Endothelial cell of umbilical vein (primary cell): Measurements from ENCODE around the gene CMIP. TPM values are rescaled to one million over a fixed set of nuclear protein-coding genes. Genes with fewer than 3 reads are reported as not detected.

Source experiments
- BruUV-seq: library from RNA; stranded (reverse); fragments of 400-500 nt; replicated peaks from 2 replicates; lab custom pipeline; 2021; lab: Mats Ljungman, UMichigan
- CTCF ChIA-PET: fragments of 300-600, 350-600 bp; sonication (Branson Sonifier 250); formaldehyde crosslinking; loops from one replicate; lab custom pipeline; 2021; ENCODE audit warnings: antibody characterized with exemption, inconsistent platforms; lab: Charles Lee
- POLR2A ChIA-PET: fragments of 300-600, 350-600 bp; sonication (Branson Sonifier 250); formaldehyde crosslinking; loops from one replicate; lab custom pipeline; 2021; ENCODE audit warnings: antibody characterized with exemption, inconsistent platforms; lab: Charles Lee
- DNase-seq: peaks from one replicate; pipeline ENCODE4 v3.0.0-alpha.2; 2011; ENCODE audit warnings: low read depth, low spot score
- FAIRE-seq: peaks from 2 replicates; lab custom pipeline; 2011; peaks lifted over from hg19 to GRCh38; lab: Jason Lieb, UNC
- H2AFZ ChIP-seq: 2 replicates; pipeline ENCODE4 v1.6.0; 2012; ENCODE audit warnings: low read depth, low read length, control low read depth, inconsistent platforms
- H3K27ac ChIP-seq: 2 replicates; pipeline ENCODE4 v1.5.1; 2011; ENCODE audit warnings: low read depth, mild to moderate bottlenecking, control low read depth, low read length, moderate library complexity; ENCODE audit not compliant: insufficient read depth
- H3K27me3 ChIP-seq, 2 experiments: 2 replicates each; pipeline versions ENCODE4 v1.6.0 to v1.6.1; 2011; ENCODE audit warnings: low read length in 2 of 2, mixed read lengths in 1 of 2; ENCODE audit not compliant: control insufficient read depth in 2 of 2, insufficient read depth in 2 of 2
- H3K36me3 ChIP-seq, 2 experiments: 2 replicates in 1 of 2; 3 replicates in 1 of 2; pipeline ENCODE4 v1.5.1; 2011; ENCODE audit warnings: low read length in 2 of 2, mild to moderate bottlenecking in 1 of 2, moderate library complexity in 1 of 2; ENCODE audit not compliant: control insufficient read depth in 2 of 2, insufficient read depth in 2 of 2; ENCODE audit errors: extremely low read depth in 1 of 2
- H3K4me1 ChIP-seq: 3 replicates; pipeline ENCODE4 v1.5.1; 2011; ENCODE audit warnings: mild to moderate bottlenecking, low read length; ENCODE audit not compliant: control insufficient read depth, insufficient read depth; ENCODE audit errors: extremely low read depth
- H3K4me2 ChIP-seq: 2 replicates; pipeline ENCODE4 v1.6.1; 2011; ENCODE audit warnings: low read length, control low read depth, mixed read lengths; ENCODE audit not compliant: insufficient read depth
- H3K4me3 ChIP-seq, 3 experiments: fragments of 200-600 bp in 1 of 3; sonication (generic), shearing (Covaris generic) in 1 of 3; replicated peaks in 1 of 3; 2 replicates each; pipeline ENCODE4 v1.5.1; 2011 to 2016; ENCODE audit warnings: control low read depth in 3 of 3, low read length in 3 of 3, mild to moderate bottlenecking in 2 of 3, inconsistent platforms in 1 of 3, low read depth in 1 of 3, moderate library complexity in 1 of 3; ENCODE audit not compliant: insufficient read depth in 1 of 3
- H3K79me2 ChIP-seq: 2 replicates; pipeline ENCODE4 v1.6.0; 2012; ENCODE audit warnings: low read length, inconsistent platforms; ENCODE audit not compliant: control insufficient read depth, insufficient read depth
- H3K9ac ChIP-seq: replicated peaks from 2 replicates; pipeline ENCODE3; 2011; ENCODE audit warnings: low read length, control low read depth; ENCODE audit not compliant: insufficient read depth; ENCODE audit errors: extremely low read depth
- H3K9me1 ChIP-seq: replicated peaks from 3 replicates; pipeline ENCODE4 v1.6.0; 2011; ENCODE audit warnings: mild to moderate bottlenecking, low read length; ENCODE audit not compliant: control insufficient read depth, insufficient read depth; ENCODE audit errors: extremely low read depth
- H3K9me3 ChIP-seq: replicated peaks from 2 replicates; pipeline ENCODE4 v1.5.1; 2012; ENCODE audit warnings: low read length, inconsistent platforms; ENCODE audit not compliant: control insufficient read depth, insufficient read depth
- H4K20me1 ChIP-seq: replicated peaks from 2 replicates; pipeline ENCODE3; 2011; ENCODE audit warnings: mild to moderate bottlenecking, low read length; ENCODE audit not compliant: control insufficient read depth, insufficient read depth; ENCODE audit errors: extremely low read depth
- EZH2 ChIP-seq: IDR thresholded peaks from 2 replicates; pipeline ENCODE4 v1.6.1; 2012; ENCODE audit warnings: borderline replicate concordance, low read depth, mild to moderate bottlenecking, moderate library complexity, low read length, inconsistent platforms; ENCODE audit not compliant: severe bottlenecking
- FOS ChIP-seq: IDR thresholded peaks from 2 replicates; pipeline ENCODE4 v1.6.1; 2011; ENCODE audit warnings: mild to moderate bottlenecking, low read length, moderate library complexity, borderline replicate concordance; ENCODE audit not compliant: insufficient read depth
- GATA2 ChIP-seq: IDR thresholded peaks from 2 replicates; pipeline ENCODE4 v1.7.0; 2011; ENCODE audit warnings: low read depth, mild to moderate bottlenecking, moderate library complexity, mixed read lengths, low read length; ENCODE audit not compliant: insufficient read length, insufficient read depth
- JUN ChIP-seq: IDR thresholded peaks from 2 replicates; pipeline ENCODE4 v1.6.1; 2011; ENCODE audit warnings: borderline replicate concordance, low read depth; ENCODE audit not compliant: insufficient read length, insufficient read depth
- MYC ChIP-seq: IDR thresholded peaks from one replicate; pipeline ENCODE4 v1.6.1; 2011; ENCODE audit warnings: mild to moderate bottlenecking, low read depth, low read length
- POLR2A ChIP-seq: IDR thresholded peaks from 2 replicates; pipeline ENCODE4 v1.6.1; 2012; ENCODE audit warnings: low read depth, mild to moderate bottlenecking, control low read depth, low read length
- POLR2AphosphoS5 ChIP-seq: IDR thresholded peaks from 2 replicates; pipeline ENCODE4 v1.6.1; 2012; ENCODE audit warnings: low read depth, mild to moderate bottlenecking, control low read depth, low read length, moderate library complexity; ENCODE audit not compliant: insufficient read depth
- dilution Hi-C: fragments of 300-500 bp; cut with MboI; formaldehyde crosslinking; loops from one replicate; pipeline ENCODE4 v1.15.0; 2019; ENCODE audit warnings: low sequenced_read_pairs; ENCODE audit not compliant: extremely low pct_ligation_motif_present
- intact Hi-C: fragments of 100-400 bp; cut with micrococcal nuclease; formaldehyde crosslinking; loops from one replicate; pipeline ENCODE4 v1.10.0; 2022
- polyA plus RNA-seq, 4 experiments: library from polyadenylated mRNA; depleted of rRNA in 3 of 4; stranded (reverse) in 3 of 4; unstranded in 1 of 4; fragments of >200 nt; gene quantifications; 2 replicates each; pipeline versions ENCODE4 v1.2.1 to v1.2.3, GENCODE V29; 2011 to 2012; ENCODE audit warnings: missing spikeins in 1 of 4
- total RNA-seq: library from RNA; stranded (reverse); gene quantifications from 2 replicates; pipeline ENCODE4 v1.2.3, GENCODE V29; 2021
- TF ChIP-seq, protein P1 (sequence below), 2 donors: IDR thresholded peaks; 1 replicate in 1 of 2; 2 replicates in 1 of 2; pipeline ENCODE4 v1.5.1; 2011; ENCODE audit warnings: low read length in 2 of 2, mild to moderate bottlenecking in 2 of 2, moderate library complexity in 2 of 2, control low read depth in 1 of 2, inconsistent platforms in 1 of 2, low read depth in 1 of 2; ENCODE audit not compliant: insufficient read depth in 1 of 2; ENCODE audit errors: extremely low read depth in 1 of 2
- TF ChIP-seq, protein P2 (sequence below): IDR thresholded peaks from 2 replicates; pipeline ENCODE4 v1.6.1; 2011; ENCODE audit not compliant: insufficient read depth, insufficient read length

CMIP gene
- total and polyA plus RNA-seq, 2 donors (not counting 3 experiments of a cell fraction or from before 2014, with no cell fraction given) = 29.0 to 101 TPM

DNA sequence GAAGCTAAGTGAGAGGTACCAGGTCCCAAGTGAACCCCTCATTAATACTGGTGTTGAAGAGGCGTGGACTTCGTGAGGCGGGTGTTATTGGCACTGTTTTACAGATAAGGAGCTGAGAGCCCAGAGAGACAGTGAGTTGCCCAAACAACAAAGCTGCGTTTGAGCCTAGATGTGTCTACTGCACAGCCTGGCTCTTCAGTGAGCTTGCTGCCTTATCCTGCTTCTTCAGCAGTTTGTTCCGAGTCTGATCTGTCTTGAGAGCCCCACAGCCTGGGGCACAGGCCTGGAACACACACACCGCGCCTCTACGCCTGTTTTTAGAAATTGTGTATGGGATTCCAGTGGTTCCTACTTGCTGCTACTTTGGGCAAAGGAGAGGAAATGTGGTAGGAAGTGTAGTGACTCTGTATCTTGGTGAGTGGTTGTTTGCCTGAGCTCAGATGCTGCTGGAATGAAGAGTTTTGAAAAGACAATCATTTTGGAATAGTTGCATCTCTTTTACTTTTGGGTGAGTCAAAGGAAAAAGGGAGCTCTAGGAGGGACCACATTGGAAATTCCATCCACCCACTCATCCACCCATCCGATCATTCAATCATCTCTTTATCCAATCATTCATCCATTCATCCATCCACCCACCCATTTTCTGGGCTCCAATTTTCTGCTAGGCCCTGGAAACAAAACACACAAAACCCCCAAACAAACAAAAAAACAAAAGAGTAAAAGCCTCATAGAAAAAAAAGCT lies 312.2 kb downstream of the CMIP start:
- no peak overlapping the region for H3K9ac ChIP-seq
- H3K79me2 ChIP-seq = no peaks in the 10 kb centered on the region
- peaks cover 18% of the 10 kb centered on the region for H3K4me1 ChIP-seq
- H2AFZ ChIP-seq = peak overlapping the region; percentile 72
- dilution Hi-C loops = no loop called here
- intact Hi-C loops = loop anchor here (1.0 to 2.0 kb wide), 3 partner anchors 22 to 118 kb away; partner anchors contain the start of gene PLCG2
- peak overlapping the region; percentile 47 for H3K27ac ChIP-seq
- BruUV-seq = no TSS peak
- TF ChIP-seq POLR2A (no peak), JUN (no peak)
- POLR2A ChIA-PET = no interaction called here
- CTCF ChIA-PET = interaction anchor here (1.4 to 7.2 kb wide), 4 partner anchors 22 to 129 kb away, joined by 4 to 34 read pairs (median 5); partner anchors contain the start of gene PLCG2
- no peaks in the 10 kb centered on the region for H3K9me1 ChIP-seq
- H3K27me3 ChIP-seq = no peaks in the 10 kb centered on the region
- H3K9me3 ChIP-seq = no peaks in the 10 kb centered on the region
- no peak overlapping the region for H3K4me3 ChIP-seq
- DNase-seq = no peak
- H3K36me3 ChIP-seq = no peaks in the 10 kb centered on the region
- peak; percentile 37 for FAIRE-seq
- H3K4me2 ChIP-seq = peak overlapping the region; percentile 7
- no peaks in the 10 kb centered on the region for H4K20me1 ChIP-seq

DNA sequence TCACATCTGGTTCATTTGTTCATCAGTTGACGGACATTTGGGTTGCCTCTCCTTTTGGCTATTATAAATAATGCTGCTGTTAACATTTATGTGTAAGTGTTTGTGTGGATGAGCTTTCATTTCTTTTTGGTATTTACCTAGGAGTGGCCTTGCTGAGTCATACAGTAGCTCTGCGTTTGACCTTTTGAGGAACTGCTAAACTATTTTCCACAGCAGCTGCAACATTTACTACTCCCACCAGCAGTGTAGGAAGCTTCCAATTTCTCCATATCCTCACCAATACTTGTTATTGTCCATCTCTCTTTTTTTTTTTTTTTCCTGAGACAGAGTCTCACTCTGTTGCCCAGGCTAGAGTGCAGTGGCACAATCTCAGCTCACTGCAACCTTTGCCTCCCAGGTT lies 313.8 kb downstream of the CMIP start:
- peaks cover 15% of the 10 kb centered on the region for H3K4me1 ChIP-seq
- no peak overlapping the region for H3K27ac ChIP-seq
- H3K36me3 ChIP-seq = no peaks in the 10 kb centered on the region
- no peak for FAIRE-seq
- CTCF ChIA-PET = interaction anchor here (7.2 kb wide), 1 partner anchor 115 kb away, joined by 34 read pairs; no protein-coding TSS in a partner anchor
- BruUV-seq = no TSS peak
- no peak for DNase-seq
- no peaks in the 10 kb centered on the region for H4K20me1 ChIP-seq
- no peak for TF ChIP-seq MYC
- TF ChIP-seq, protein P1, sequence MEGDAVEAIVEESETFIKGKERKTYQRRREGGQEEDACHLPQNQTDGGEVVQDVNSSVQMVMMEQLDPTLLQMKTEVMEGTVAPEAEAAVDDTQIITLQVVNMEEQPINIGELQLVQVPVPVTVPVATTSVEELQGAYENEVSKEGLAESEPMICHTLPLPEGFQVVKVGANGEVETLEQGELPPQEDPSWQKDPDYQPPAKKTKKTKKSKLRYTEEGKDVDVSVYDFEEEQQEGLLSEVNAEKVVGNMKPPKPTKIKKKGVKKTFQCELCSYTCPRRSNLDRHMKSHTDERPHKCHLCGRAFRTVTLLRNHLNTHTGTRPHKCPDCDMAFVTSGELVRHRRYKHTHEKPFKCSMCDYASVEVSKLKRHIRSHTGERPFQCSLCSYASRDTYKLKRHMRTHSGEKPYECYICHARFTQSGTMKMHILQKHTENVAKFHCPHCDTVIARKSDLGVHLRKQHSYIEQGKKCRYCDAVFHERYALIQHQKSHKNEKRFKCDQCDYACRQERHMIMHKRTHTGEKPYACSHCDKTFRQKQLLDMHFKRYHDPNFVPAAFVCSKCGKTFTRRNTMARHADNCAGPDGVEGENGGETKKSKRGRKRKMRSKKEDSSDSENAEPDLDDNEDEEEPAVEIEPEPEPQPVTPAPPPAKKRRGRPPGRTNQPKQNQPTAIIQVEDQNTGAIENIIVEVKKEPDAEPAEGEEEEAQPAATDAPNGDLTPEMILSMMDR (IDR thresholded peaks at IDR 0.05; ENCODE audit: extremely low read depth in 1 of 2, insufficient read depth in 1 of 2, low read depth in 1 of 2, low read length in 2 of 2) = no peak
- no peak for TF ChIP-seq FOS
- TF ChIP-seq GATA2 = no peak
- no peak for TF ChIP-seq POLR2A
- TF ChIP-seq JUN = no peak
- TF ChIP-seq POLR2AphosphoS5 = no peak
- no peak for TF ChIP-seq EZH2
- TF ChIP-seq, protein P2, sequence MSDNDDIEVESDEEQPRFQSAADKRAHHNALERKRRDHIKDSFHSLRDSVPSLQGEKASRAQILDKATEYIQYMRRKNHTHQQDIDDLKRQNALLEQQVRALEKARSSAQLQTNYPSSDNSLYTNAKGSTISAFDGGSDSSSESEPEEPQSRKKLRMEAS = no peak
- no peaks in the 10 kb centered on the region for H3K79me2 ChIP-seq
- no peaks in the 10 kb centered on the region for H3K9me3 ChIP-seq
- no peak overlapping the region for H3K4me2 ChIP-seq
- no peak overlapping the region for H3K9ac ChIP-seq
- dilution Hi-C loops = no loop called here
- intact Hi-C loops = no loop called here
- H3K27me3 ChIP-seq = peaks cover 0 to 2% of the 10 kb centered on the region in 2 experiments
- no peaks in the 10 kb centered on the region for H3K9me1 ChIP-seq
- H2AFZ ChIP-seq = no peak overlapping the region
- POLR2A ChIA-PET = no interaction called here
- H3K4me3 ChIP-seq = no peak overlapping the region
